GM23338 (cell line): ENCODE measurements around the gene GSTT2B. TPM values are rescaled to one million over a fixed set of nuclear protein-coding genes. Genes with fewer than 3 reads are reported as not detected.
A peak's percentile ranks its signal among the peaks of the same experiment; 100 is the strongest.
"Not testable (repeated sequence)": the region's sequence is repeated elsewhere in the genome, so short reads cannot be mapped to it uniquely, and the experiment has no call there.

Experiments used
- ATAC-seq: fragments of 200-7000 bp; cut with Tn5 transposase; 3 replicates; pipeline ENCODE4 v1.9.1; 2020
- DNase-seq: peaks from one replicate; pipeline ENCODE4 v3.0.0-alpha.2; 2015; ENCODE audit warnings: low spot score
- H2AFZ ChIP-seq: fragments of 200-600 bp; sonication (generic); 2 replicates; pipeline ENCODE4 v1.8.0; 2016; ENCODE audit warnings: antibody characterized with exemption, mild to moderate bottlenecking, moderate library complexity
- H3F3A ChIP-seq: fragments of 200-600 bp; sonication (generic); replicated peaks from 2 replicates; pipeline ENCODE4 v1.8.0; 2017; ENCODE audit warnings: antibody characterized with exemption, mixed run types, low read depth
- H3K27ac ChIP-seq: fragments of 200-600 bp; sonication (generic); 2 replicates; pipeline ENCODE4 v1.6.1; 2016; ENCODE audit warnings: low read depth
- H3K27me3 ChIP-seq: fragments of 200-600 bp; sonication (generic); 2 replicates; pipeline ENCODE4 v1.8.0; 2016; ENCODE audit warnings: mild to moderate bottlenecking, mixed run types, moderate library complexity; ENCODE audit not compliant: insufficient read depth
- H3K36me3 ChIP-seq: fragments of 200-600 bp; sonication (generic); 2 replicates; pipeline ENCODE4 v1.8.0; 2016; ENCODE audit warnings: mild to moderate bottlenecking; ENCODE audit not compliant: insufficient read depth
- H3K4me1 ChIP-seq: fragments of 200-600 bp; sonication (generic); 2 replicates; pipeline ENCODE4 v1.8.0; 2016; ENCODE audit warnings: mild to moderate bottlenecking, moderate library complexity; ENCODE audit not compliant: insufficient read depth
- H3K4me2 ChIP-seq: fragments of 200-600 bp; sonication (generic); 2 replicates; pipeline ENCODE4 v1.7.1; 2017; ENCODE audit warnings: mixed run types
- H3K4me3 ChIP-seq: fragments of 200-600 bp; sonication (generic); 2 replicates; pipeline ENCODE4 v1.6.1; 2016; ENCODE audit warnings: mixed run types
- H3K79me2 ChIP-seq: fragments of 200-600 bp; sonication (generic); replicated peaks from 2 replicates; pipeline ENCODE4 v1.8.0; 2017; ENCODE audit warnings: mild to moderate bottlenecking; ENCODE audit not compliant: insufficient read depth
- H3K9me2 ChIP-seq: fragments of 200-600 bp; sonication (generic); 2 replicates; pipeline ENCODE4 v1.8.0; 2017; ENCODE audit not compliant: insufficient read depth
- H4K20me1 ChIP-seq: fragments of 200-600 bp; sonication (generic); replicated peaks from 2 replicates; pipeline ENCODE4 v1.8.0; 2017; ENCODE audit warnings: mild to moderate bottlenecking; ENCODE audit not compliant: insufficient read depth
- H3K27ac Mint-ChIP-seq: 2 replicates; pipeline ENCODE4 v1.8.0; 2020; ENCODE audit warnings: inconsistent platforms, mild to moderate bottlenecking, moderate library complexity, mixed read lengths
- H3K27me3 Mint-ChIP-seq: 3 replicates; pipeline ENCODE4 v1.8.0; 2022; ENCODE audit warnings: low read depth, mild to moderate bottlenecking, moderate library complexity, mixed read lengths, inconsistent platforms; ENCODE audit not compliant: insufficient read depth, poor library complexity
- H3K36me3 Mint-ChIP-seq: 3 replicates; pipeline ENCODE4 v1.8.0; 2021; ENCODE audit warnings: low read depth, mild to moderate bottlenecking, inconsistent platforms, moderate library complexity, mixed read lengths
- H3K4me1 Mint-ChIP-seq: 3 replicates; pipeline ENCODE4 v1.8.0; 2020; ENCODE audit warnings: mild to moderate bottlenecking, inconsistent platforms, mixed read lengths
- H3K4me3 Mint-ChIP-seq: 3 replicates; pipeline ENCODE4 v1.8.0; 2021; ENCODE audit warnings: moderate library complexity, mild to moderate bottlenecking, inconsistent platforms, mixed read lengths
- H3K9me3 Mint-ChIP-seq: 3 replicates; pipeline ENCODE4 v1.8.0; 2020; ENCODE audit warnings: moderate library complexity, mild to moderate bottlenecking, inconsistent platforms, mixed read lengths
- CREB1 ChIP-seq: fragments of 250-450 bp; sonication (Bioruptor Pico); IDR thresholded peaks from 2 replicates; pipeline ENCODE4 v1.5.0; 2020; ENCODE audit warnings: low read depth, mild to moderate bottlenecking, moderate library complexity
- POLR2AphosphoS5 ChIP-seq: IDR thresholded peaks from 2 replicates; pipeline ENCODE4 v1.6.1; 2016; ENCODE audit warnings: antibody characterized with exemption, low read depth
- ZNF114 ChIP-seq: fragments of 250-450 bp; sonication (Bioruptor Pico); IDR thresholded peaks from 2 replicates; pipeline ENCODE4 v1.5.0; 2020; ENCODE audit warnings: mild to moderate bottlenecking, moderate library complexity
- polyA plus RNA-seq: library from polyadenylated mRNA; unstranded; fragments of >200 nt; fragmentation: Nextera tagmentation; extraction: Ambion mirVana; gene quantifications from 2 replicates; pipeline ENCODE4 v1.2.1, GENCODE V29; 2016
- total RNA-seq: library from RNA; depleted of rRNA; stranded (reverse); fragments of >200 nt; shearing (Covaris generic); gene quantifications from 2 replicates; pipeline ENCODE4 v1.2.3, GENCODE V29; 2014
- TF ChIP-seq, protein P1 (sequence below): IDR thresholded peaks from 2 replicates; pipeline ENCODE4 v1.6.1; 2016; ENCODE audit warnings: antibody characterized with exemption
- TF ChIP-seq, protein P2 (sequence below): fragments of 250-450 bp; sonication (Bioruptor Pico); IDR thresholded peaks from 2 replicates; pipeline ENCODE4 v1.5.0; 2020; ENCODE audit warnings: mild to moderate bottlenecking, moderate library complexity

The GSTT2B gene
- total and polyA plus RNA-seq, 2 experiments from 2014 or later: 5.7 to 17.2 TPM

- not testable (repeated sequence) for H3K27me3 ChIP-seq, H3K36me3 ChIP-seq, ATAC-seq, H3K27ac Mint-ChIP-seq, H3K9me3 Mint-ChIP-seq, H3F3A ChIP-seq, H4K20me1 ChIP-seq, H2AFZ ChIP-seq, H3K4me3 ChIP-seq, H3K27ac ChIP-seq, DNase-seq, H3K4me1 Mint-ChIP-seq, H3K27me3 Mint-ChIP-seq, H3K9me2 ChIP-seq, H3K4me2 ChIP-seq, H3K79me2 ChIP-seq, H3K4me1 ChIP-seq
- H3K36me3 Mint-ChIP-seq: peaks cover 30% of the 10 kb centered on the region
- peak overlapping the region; percentile 46; the same call in 1 of the 3 replicates for H3K4me3 Mint-ChIP-seq
Measured at GRCh38 chr22:23971927-23972326, 10.9 kb upstream of the GSTT2B start.

DNA sequence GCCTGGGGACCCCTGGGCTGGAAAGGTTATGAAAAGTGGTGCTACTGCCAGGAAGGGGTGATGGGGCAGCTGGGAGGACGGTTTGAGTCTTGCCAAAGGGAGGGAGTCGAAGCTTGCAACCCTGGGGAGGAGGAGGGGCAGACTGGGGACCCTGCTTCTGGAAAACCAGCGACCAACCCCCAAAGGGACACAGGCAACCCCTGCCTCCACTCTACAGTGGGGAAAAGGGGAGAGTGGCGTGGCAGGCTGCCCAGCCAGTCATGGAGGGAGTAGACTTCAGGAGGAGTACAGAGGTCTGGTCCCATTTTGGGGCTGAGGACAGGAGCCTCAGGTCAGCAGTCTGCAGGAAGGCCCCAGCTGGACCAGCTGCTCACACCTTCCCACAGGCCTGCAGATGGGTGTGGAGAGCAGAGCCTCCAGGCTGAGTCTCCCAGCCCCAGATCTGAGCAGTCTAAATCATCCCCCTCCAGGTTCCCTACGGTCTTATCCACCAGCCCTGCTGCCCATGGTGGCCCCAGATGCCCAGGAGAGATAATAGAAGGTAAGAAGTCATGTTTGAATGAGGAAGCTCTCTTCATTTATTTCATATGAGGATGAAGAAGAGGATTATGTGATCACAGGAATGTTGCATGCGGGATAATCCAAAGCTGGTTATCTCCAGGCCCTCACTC is 10.0 kb upstream of the GSTT2B start:
- Mint-ChIP-seq H3K27ac (no peak overlapping the region), H3K4me3 (no peak overlapping the region), H3K27me3 (peaks cover 2% of the 10 kb centered on the region), H3K4me1 (no peaks in the 10 kb centered on the region), H3K9me3 (no peaks in the 10 kb centered on the region; the same call in 2 of the 3 replicates), H3K36me3 (peaks cover 30% of the 10 kb centered on the region)
- no peak overlapping the region for H3K27ac ChIP-seq
- H3F3A ChIP-seq: 0 out of 2 replicates have a peak, but pooled peaks cover 5% of the 10 kb centered on the region
- no peaks in the 10 kb centered on the region; the same call in 1 of the 2 replicates for H4K20me1 ChIP-seq
- peaks cover 5% of the 10 kb centered on the region; the same call in 1 of the 2 replicates for H3K79me2 ChIP-seq
- ATAC-seq (no peak), DNase-seq (no peak)
- TF ChIP-seq ZNF114 (CRISPR knock-in tag) (no peak), CREB1 (no peak), POLR2AphosphoS5 (no peak)
- TF ChIP-seq, protein P1, sequence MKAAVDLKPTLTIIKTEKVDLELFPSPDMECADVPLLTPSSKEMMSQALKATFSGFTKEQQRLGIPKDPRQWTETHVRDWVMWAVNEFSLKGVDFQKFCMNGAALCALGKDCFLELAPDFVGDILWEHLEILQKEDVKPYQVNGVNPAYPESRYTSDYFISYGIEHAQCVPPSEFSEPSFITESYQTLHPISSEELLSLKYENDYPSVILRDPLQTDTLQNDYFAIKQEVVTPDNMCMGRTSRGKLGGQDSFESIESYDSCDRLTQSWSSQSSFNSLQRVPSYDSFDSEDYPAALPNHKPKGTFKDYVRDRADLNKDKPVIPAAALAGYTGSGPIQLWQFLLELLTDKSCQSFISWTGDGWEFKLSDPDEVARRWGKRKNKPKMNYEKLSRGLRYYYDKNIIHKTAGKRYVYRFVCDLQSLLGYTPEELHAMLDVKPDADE: no peak
- TF ChIP-seq, protein P2, sequence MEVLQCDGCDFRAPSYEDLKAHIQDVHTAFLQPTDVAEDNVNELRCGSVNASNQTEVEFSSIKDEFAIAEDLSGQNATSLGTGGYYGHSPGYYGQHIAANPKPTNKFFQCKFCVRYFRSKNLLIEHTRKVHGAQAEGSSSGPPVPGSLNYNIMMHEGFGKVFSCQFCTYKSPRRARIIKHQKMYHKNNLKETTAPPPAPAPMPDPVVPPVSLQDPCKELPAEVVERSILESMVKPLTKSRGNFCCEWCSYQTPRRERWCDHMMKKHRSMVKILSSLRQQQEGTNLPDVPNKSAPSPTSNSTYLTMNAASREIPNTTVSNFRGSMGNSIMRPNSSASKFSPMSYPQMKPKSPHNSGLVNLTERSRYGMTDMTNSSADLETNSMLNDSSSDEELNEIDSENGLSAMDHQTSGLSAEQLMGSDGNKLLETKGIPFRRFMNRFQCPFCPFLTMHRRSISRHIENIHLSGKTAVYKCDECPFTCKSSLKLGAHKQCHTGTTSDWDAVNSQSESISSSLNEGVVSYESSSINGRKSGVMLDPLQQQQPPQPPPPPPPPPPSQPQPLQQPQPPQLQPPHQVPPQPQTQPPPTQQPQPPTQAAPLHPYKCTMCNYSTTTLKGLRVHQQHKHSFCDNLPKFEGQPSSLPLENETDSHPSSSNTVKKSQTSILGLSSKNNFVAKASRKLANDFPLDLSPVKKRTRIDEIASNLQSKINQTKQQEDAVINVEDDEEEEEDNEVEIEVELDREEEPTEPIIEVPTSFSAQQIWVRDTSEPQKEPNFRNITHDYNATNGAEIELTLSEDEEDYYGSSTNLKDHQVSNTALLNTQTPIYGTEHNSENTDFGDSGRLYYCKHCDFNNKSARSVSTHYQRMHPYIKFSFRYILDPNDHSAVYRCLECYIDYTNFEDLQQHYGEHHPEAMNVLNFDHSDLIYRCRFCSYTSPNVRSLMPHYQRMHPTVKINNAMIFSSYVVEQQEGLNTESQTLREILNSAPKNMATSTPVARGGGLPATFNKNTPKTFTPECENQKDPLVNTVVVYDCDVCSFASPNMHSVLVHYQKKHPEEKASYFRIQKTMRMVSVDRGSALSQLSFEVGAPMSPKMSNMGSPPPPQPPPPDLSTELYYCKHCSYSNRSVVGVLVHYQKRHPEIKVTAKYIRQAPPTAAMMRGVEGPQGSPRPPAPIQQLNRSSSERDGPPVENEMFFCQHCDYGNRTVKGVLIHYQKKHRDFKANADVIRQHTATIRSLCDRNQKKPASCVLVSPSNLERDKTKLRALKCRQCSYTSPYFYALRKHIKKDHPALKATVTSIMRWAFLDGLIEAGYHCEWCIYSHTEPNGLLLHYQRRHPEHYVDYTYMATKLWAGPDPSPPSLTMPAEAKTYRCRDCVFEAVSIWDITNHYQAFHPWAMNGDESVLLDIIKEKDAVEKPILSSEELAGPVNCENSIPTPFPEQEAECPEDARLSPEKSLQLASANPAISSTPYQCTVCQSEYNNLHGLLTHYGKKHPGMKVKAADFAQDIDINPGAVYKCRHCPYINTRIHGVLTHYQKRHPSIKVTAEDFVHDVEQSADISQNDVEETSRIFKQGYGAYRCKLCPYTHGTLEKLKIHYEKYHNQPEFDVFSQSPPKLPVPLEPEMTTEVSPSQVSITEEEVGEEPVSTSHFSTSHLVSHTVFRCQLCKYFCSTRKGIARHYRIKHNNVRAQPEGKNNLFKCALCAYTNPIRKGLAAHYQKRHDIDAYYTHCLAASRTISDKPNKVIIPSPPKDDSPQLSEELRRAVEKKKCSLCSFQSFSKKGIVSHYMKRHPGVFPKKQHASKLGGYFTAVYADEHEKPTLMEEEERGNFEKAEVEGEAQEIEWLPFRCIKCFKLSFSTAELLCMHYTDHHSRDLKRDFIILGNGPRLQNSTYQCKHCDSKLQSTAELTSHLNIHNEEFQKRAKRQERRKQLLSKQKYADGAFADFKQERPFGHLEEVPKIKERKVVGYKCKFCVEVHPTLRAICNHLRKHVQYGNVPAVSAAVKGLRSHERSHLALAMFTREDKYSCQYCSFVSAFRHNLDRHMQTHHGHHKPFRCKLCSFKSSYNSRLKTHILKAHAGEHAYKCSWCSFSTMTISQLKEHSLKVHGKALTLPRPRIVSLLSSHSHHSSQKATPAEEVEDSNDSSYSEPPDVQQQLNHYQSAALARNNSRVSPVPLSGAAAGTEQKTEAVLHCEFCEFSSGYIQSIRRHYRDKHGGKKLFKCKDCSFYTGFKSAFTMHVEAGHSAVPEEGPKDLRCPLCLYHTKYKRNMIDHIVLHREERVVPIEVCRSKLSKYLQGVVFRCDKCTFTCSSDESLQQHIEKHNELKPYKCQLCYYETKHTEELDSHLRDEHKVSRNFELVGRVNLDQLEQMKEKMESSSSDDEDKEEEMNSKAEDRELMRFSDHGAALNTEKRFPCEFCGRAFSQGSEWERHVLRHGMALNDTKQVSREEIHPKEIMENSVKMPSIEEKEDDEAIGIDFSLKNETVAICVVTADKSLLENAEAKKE (CRISPR knock-in tag): no peak
- H3K36me3 ChIP-seq: no peaks in the 10 kb centered on the region
- H3K27me3 ChIP-seq: no peaks in the 10 kb centered on the region
- no peaks in the 10 kb centered on the region for H3K4me1 ChIP-seq
- H3K4me3 ChIP-seq: no peak overlapping the region
- H3K9me2 ChIP-seq: no peaks in the 10 kb centered on the region
- no peak overlapping the region for H3K4me2 ChIP-seq
- no peak overlapping the region for H2AFZ ChIP-seq
